HG02840 (cell line): ENCODE measurements around the gene NTHL1.

Experiments
- ATAC-seq: cut with Tn5 transposase; IDR thresholded peaks from one replicate; pipeline ENCODE4 v1.9.1; 2021; ENCODE audit warnings: mild to moderate bottlenecking, moderate library complexity, moderate number of reproducible peaks; ENCODE audit not compliant: unreplicated experiment, low FRiP score

The NTHL1 gene

DNA sequence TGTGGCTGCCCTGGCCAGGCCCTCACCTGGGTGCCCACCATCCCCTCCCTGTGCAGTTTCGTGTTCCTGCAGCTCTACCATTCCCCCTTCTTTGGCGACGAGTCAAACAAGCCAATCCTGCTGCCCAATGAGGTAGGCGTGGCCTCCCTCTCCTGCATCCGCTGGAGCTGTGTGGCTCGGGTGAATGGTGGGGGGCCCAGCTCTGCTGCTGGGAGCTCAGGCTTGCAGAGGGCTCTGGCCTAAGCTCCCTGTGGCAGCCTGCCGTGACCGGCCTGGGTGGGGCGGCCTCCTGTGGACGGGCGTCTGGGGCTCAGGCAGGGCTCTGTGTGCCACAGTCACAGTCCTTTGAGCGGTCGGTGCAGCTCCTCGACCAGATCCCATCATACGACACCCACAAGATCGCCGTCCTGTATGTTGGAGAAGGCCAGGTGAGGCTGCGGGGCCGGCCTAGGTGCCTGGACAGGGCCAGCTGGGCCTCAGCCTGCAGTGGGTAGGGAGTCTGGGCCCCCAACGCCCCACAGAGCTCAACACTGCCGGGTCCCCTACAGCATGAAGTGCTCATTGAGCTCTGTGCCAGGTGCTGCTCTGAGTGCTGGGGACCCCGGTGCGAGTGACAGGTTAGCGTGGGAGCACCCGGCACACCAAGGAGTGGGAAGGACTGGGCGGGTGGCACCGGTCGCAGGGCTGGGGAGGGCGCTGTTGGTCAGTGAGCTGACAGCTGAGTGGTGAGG, 37.4 kb upstream of the NTHL1 start:
- ATAC-seq, result no peak

DNA sequence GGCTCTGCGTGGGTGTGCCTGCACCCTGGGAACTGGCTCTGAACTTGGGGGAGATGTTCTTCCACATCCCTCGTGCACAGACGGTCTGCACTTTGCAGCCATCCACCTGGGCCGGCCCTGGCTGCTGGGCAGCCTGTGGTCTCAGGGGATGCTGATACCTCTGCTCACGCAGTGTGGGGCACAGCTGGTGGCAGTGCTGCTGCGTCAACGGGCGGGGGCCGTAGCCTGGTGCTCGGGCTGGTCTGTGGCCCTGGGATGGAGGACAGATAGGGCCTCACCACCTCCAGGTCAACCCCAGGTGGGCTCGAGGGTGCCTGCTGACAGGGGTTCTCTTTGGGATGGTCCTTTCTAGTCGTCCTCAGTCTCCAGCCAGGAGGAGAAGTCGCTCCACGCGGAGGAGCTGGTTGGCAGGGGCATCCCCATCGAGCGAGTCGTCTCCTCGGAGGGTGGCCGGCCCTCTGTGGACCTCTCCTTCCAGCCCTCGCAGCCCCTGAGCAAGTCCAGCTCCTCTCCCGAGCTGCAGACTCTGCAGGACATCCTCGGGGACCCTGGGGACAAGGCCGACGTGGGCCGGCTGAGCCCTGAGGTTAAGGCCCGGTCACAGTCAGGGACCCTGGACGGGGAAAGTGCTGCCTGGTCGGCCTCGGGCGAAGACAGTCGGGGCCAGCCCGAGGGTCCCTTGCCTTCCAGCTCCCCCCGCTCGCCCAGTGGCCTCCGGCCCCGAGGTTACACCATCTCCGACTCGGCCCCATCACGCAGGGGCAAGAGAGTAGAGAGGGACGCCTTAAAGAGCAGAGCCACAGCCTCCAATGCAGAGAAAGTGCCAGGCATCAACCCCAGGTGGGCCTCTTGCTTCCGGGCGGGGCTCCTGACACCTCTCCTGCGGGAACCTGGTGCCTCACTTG, 36.5 kb upstream of the NTHL1 start:
- ATAC-seq, result no peak

DNA sequence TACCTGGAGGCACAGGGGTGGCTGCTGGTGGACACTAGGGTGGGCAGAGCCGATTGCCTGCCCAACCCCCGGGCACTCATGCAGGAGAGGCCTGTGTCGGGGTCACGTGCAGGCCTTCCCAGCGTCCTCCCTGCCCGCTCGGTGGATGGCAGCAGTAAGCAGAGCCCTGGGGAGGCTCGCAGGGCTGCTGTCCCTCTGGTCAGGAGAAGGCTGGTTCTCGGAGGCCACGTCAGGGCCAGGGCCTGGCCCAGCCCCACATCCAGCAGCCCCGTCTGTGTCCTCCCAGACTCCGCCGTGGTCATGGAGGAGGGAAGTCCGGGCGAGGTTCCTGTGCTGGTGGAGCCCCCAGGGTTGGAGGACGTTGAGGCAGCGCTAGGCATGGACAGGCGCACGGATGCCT, 35.8 kb upstream of the NTHL1 start:
- no peak for ATAC-seq

DNA sequence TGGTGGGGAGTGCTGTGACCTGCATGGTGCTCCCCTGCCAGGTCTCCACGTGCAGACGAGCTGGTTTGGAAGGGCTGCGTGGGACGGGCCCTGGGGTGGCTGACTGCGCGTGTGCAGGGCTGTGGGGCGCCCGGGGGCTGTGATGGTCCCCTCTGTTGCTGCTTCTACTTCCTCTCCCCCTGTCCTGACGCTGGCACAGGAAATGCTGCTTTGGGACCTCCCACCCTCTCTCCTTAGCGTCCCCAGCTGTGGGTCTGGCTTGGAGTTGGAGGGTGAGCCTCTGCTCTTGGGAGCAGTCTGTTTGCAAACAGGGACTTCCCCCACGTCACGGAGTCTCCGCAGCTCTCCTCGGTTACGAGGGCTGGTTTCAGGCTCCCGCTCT, 35.3 kb upstream of the NTHL1 start:
- ATAC-seq, result no peak

DNA sequence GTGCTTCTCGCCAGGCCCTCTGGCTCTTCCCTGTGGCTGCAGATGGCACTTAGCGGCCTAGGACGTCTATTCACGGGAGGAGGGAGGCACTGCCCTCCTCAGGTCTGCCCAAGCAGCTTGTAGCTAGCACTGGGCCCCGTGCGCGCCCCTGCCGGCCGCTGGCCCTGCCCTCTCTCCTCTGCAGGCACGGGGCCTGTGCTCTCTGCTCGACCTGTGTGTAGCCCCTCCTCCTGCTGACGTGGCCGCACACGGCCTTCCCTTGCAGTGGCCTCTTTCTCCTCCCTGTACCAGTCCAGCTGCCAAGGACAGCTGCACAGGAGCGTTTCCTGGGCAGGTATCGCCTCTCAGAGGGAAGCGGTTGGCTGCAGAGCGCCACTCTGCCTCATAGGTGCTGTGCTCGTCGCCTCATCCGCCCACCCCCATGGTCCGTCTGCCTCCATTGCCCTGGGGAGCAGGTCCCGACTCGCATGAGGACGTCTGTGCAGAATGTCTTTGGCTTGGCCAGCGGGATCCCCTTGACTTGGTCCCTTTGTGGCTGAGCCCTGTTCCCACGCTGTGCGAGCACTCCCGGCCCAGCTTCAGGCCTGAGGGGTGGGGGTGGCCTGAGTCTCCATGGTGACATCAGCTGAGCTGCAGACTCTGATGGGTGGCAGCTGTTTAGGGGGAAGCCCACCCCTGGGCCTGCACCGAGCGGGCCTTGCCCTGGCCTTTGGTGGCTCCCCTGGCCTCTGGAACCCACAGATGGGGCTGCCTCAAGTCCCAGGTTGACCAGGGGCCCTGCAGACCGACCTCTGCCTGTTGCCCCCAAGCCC, 34.7 kb upstream of the NTHL1 start:
- ATAC-seq, result no peak

DNA sequence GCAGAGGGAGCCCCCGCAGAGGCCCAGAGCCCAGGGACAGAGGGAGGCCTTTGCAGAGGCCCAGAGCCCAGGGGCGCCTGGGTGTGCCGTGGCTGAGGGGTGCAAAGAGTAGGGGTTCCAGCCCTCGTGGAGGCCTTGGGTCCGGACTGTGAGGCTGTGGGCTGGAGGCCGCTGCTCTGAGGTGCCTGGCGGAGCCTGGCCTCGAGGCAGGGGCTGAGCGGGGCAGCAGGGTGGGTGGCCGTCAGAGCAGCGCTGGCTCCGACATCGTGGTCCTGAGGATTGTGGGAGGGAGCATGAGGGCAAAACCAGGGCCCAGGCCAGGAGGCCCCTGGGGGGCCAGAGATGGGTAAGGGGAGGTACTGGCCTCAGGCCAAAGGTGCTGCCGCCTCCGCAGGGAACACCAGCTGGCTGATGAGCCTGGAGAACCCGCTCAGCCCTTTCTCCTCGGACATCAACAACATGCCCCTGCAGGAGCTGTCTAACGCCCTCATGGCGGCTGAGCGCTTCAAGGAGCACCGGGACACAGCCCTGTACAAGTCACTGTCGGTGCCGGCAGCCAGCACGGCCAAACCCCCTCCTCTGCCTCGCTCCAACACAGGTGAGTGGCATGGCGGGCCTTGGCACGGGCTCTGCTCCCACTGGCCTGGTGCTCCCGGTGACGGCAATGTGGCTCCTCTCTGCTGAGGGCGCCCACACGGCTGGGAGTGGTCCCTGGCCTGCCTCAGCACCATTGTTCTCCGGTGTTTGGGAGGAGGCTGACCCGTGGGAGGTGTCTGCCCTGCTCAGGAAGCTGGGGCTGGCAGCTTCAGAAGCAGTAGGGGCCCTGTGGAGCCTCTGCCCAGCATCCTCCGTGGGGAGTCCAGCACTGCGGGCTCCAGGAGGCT, 33.8 kb upstream of the NTHL1 start:
- no peak for ATAC-seq

DNA sequence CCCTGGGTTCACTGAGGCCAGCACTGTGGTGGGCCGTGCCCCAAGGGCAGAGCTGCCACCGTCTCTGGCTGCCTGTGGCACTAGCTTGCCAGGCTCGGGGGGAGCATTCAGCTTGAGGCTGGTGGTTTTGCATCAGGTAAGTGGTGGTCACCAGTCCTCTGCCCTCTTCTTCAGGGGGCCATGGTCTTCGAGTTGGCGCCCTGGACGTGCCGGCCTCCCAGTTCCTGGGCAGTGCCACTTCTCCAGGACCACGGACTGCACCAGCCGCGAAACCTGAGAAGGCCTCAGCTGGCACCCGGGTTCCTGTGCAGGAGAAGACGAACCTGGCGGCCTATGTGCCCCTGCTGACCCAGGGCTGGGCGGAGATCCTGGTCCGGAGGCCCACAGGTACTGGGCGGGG, 32.4 kb upstream of the NTHL1 start:
- no peak for ATAC-seq

DNA sequence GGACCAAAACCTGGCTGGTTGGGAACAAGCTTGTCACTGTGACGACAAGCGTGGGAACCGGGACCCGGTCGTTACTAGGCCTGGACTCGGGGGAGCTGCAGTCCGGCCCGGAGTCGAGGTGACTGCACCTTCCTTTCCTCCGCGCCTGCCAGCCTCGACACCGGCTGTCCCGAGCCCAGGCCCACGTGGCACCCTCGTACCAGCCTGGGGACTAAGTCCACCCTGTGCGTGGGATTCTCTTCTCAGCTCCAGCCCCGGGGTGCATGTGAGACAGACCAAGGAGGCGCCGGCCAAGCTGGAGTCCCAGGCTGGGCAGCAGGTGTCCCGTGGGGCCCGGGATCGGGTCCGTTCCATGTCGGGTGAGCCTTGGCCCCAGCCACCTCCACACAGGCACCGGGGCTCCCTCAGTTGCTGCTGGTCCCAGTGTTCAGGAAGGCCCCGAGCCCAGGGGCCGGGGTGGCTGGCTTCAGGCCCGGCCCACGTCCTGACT, 31.7 kb upstream of the NTHL1 start:
- ATAC-seq, result no peak

DNA sequence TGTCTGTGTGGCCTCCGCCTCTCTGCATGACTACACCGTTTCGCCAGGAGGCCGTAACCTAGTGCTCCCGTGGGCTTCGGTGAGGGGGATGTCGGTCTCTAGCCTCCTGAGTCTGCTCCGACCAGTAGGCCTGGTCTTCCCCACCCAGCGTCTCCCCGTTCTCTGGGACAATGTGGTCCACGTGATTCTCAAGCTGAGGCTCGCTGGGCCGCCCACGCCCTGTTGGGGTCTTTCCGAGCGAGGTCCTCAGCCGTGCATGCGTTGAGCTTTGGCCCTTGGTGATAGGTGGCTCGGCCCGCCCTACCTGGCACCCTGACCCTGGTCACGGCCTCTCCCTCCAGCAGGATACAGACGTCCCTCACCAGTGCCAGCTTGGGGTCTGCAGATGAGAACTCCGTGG, 31.1 kb upstream of the NTHL1 start:
- no peak for ATAC-seq

DNA sequence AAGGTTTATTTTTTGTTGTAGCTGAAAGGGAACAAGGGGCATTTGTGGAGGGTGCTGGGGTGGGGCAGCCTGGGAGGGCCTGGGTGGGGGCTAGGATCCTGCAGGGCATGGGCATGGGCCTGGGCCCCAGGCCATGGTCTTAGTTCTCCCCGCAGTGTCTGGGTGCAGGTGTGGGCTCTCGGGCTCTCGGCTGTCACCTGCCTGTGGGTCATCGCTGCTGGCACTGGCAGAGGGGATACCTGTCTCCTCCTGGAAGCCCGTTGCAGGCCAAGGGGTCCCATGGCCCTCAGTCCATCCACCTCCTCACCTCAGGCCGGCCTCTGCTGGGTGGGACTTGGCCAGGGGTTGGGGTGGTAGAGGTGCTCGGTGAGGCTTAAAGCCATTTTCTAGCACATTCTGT, 30.5 kb upstream of the NTHL1 start:
- no peak for ATAC-seq

DNA sequence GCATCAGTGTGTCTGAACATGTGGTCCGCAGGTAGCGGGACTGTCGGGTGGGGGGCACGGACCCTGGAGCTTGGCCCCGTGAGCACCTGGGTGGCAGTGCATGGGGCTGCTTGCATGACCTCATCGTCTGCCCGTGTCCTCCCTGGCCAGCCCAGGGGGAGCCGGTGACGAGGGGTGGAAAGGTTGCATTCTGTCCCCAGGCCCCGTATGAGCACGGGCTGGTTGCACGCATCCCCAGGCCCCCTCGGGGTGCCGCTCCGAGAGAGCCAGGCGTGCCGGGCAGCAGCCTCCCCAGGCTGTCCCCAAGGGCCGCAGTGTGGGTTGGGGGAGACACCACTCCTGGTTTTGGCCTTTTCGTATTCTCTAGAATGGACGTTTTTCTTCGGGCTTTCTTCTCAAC, 30.1 kb upstream of the NTHL1 start:
- no peak for ATAC-seq

DNA sequence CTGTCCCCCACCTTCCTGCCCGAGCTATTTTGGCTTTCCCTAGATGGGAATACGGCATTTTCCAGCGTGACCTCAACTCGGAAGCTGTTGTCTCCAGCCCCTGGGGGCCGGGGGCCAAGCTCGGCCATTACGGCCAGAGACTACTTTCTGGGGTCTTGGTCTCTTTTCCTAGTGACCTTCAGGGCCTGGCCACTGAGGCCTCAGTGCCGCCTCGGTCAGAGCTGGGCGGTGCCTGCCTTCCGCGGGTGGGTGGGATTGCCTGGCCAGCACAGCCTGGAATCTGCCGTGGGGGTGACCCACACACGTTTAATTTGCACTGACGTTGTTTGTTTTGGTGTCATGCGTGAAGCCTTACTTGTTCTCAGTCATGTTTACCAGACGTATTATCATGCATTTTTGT, 29.4 kb upstream of the NTHL1 start:
- no peak for ATAC-seq

DNA sequence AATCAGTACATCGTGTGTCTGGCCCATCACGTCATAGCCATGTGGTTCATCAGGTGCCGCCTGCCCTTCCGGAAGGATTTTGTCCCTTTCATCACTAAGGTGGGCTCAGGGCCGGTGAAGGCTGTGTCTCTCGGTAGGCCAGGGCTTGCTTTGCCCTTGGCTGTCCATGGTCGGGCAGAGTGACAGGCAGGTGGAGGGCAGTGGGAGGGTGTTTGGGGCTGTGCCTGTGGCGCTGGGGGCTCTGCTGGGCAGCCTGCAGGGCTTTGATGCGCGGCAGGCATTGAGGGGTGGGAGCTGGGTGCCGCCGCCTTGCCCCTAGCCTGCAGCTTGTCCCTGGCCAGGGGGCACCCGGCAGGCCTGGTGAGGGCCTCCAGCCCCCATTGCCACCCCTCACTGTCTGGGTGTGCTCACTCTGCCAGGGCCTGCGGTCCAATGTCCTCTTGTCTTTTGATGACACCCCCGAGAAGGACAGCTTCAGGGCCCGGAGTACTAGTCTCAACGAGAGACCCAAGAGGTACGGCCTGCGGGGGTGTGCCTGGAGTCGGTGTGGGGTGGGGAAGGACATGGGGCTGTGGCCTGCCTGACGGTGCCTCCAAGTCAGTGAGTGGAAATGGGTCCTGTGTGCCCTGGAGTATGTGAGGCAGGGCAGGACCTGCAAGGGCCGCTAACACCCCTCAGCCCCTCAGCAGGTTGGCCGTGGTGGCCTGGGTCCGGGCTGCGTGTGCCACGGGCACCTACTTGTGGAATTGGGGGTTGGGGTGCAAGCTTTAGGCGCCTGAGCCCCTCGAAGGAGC, 28.6 kb upstream of the NTHL1 start:
- ATAC-seq, result no peak

DNA sequence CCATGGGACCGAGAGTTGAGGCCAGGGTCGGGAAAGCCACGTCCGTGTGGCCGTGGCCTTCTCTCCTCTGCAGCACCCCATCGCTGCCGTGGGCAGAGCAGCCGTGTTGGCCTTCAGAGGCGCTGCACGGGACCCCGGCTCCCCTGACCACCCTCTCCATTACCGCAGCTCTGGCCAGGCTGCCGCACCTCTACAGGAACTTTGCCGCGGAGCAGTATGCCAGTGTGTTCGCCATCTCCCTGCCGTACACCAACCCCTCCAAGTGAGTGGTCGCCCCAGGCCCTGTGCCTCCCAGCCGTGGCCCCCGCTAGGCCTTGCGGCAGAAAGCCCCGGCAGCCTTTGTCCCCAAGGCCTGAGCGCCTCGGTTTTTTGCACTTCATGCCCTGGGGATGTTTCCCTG, 28.0 kb upstream of the NTHL1 start:
- ATAC-seq, result no peak

DNA sequence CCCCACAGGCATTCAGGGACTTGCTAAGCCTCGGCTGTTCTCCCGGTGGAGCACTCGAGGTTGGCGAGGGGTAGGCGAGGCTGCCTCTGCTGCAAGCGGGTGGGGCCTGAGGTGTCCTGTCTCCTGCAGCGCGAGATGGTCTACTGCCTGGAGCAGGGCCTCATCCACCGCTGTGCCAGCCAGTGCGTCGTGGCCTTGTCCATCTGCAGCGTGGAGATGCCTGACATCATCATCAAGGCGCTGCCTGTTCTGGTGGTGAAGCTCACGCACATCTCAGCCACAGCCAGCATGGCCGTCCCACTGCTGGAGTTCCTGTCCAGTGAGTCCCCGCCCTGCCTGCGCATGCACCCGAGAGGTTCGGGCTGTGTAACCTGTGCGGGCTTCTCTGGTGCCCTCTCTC, 26.4 kb upstream of the NTHL1 start:
- no peak for ATAC-seq

DNA sequence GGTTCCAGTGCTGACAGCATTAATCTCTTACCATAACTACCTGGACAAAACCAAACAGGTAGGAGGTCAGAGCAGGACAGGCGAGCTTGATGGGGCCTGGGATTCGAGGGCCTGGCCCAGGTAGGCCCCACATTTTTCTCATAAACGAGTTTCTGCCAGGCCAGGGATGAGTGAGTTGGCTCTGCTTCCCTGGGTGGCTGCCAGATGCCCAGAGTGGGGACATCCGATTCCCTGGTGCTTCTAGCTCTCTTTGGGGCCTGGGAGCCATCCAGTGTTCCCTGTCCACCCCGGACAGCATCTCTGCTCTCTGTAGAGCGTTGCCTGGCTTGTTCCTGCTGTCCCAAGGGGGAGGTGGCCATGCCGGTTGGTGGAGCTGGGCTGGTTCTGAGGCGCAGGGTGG, 25.3 kb upstream of the NTHL1 start:
- no peak for ATAC-seq

DNA sequence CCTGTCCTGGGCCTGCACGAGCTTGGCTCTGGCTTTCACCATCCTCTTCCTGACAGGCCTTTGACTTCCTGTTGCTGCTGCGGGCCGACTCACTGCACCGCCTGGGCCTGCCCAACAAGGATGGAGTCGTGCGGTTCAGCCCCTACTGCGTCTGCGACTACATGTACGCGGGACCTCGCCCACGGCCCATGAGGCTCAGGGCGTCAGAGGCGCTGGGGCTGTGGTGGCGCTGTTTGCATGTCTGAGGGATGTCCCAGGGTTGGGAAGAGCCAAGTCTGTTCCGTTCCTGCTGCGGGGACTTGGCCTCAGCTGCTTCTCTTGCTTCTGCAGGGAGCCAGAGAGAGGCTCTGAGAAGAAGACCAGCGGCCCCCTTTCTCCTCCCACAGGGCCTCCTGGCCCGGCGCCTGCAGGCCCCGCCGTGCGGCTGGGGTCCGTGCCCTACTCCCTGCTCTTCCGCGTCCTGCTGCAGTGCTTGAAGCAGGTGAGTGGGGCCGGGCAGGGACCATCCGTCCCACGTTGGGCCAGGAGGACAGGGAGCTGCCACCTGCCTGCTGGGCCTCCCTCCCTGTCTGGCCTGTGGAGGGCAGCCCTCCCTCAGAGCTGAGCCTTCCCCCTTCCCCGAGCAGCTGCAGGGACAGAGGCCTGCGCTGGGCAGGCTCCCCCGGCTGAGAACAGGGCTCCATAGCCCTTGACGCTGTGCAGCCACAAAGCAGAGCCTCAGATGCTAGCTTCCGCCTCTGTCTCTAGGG, 24.0 kb upstream of the NTHL1 start:
- ATAC-seq, result no peak

DNA sequence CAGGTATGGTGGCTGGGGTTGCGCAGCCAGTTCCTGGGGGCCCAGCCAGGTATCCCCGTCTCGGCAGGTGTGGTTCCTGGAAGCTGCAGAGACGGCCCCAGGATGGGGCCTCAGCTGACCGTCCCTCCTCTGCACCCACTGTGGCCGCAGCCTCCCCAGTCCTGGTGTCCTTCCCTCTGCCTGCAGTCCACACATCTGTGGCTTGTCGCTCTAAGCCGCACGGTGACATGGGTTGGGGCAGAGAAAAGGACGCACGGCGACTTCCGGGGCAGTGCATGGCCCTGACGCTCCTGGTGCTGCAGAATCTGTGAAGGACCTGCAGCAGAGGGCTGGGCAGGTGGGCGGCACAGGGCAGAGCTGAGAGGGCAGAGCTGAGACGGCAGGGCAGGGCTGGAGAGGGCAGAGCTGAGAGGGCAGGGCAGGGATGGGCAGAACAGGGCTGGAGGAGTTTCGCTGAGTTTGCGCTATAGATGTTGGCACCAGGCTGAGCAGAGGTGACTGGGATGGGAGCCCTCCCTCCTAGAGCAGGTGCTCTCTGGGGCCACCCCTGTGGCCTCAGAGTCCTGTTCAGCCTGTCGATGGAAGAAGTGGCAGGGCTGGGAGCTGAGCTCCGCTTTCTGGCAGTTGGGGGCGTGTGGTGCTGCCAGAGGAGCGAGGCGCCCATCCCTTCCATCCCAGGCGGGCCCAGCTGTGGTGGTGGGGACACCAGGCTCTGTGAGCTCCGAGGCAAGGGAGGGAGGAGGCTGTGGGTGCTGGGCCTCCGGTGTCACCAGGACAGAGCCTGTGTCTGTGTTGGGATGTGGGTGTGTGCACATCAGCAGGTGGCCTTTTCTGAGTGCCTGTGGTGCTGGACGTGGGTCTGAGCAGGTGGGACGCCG, 23.2 kb upstream of the NTHL1 start:
- ATAC-seq, result no peak
